Mesendoderm (in vitro differentiated cells): ENCODE data around the gene CLTB.

ENCODE experiments used
- DNase-seq: peaks from one replicate; pipeline ENCODE4 v3.0.0; 2013
- H2AK5ac ChIP-seq: 2 replicates; pipeline ENCODE4 v1.6.1; 2013; ENCODE audit warnings: low read length, inconsistent platforms
- H2BK120ac ChIP-seq: 2 replicates; pipeline ENCODE4 v1.6.1; 2013; ENCODE audit warnings: low read depth, mild to moderate bottlenecking, low read length, moderate library complexity, mixed read lengths
- H2BK15ac ChIP-seq: replicated peaks from 2 replicates; pipeline ENCODE4 v1.6.1; 2013; ENCODE audit warnings: low read depth, mild to moderate bottlenecking, moderate library complexity
- H2BK5ac ChIP-seq: 2 replicates; pipeline ENCODE4 v1.6.1; 2013; ENCODE audit warnings: low read length, inconsistent platforms
- H3K18ac ChIP-seq: 2 replicates; pipeline ENCODE4 v1.6.1; 2013; ENCODE audit warnings: mild to moderate bottlenecking, low read length, mixed read lengths
- H3K23ac ChIP-seq: one replicate; pipeline ENCODE4 v1.6.1; 2013; ENCODE audit warnings: low read length
- H3K27ac ChIP-seq: 2 replicates; pipeline ENCODE4 v1.5.1; 2013; ENCODE audit warnings: low read depth, mild to moderate bottlenecking, inconsistent platforms, low read length, moderate library complexity
- H3K27me3 ChIP-seq: 2 replicates; pipeline ENCODE4 v1.6.1; 2013; ENCODE audit warnings: low read length, control low read depth, mild to moderate bottlenecking, inconsistent platforms; ENCODE audit not compliant: insufficient read depth, poor library complexity
- H3K36me3 ChIP-seq: 2 replicates; pipeline ENCODE4 v1.6.1; 2013; ENCODE audit warnings: low read length, inconsistent platforms; ENCODE audit not compliant: control insufficient read depth, insufficient read depth
- H3K4ac ChIP-seq: one replicate; pipeline ENCODE4 v1.6.1; 2013; ENCODE audit warnings: low read depth, mild to moderate bottlenecking, low read length, moderate library complexity
- H3K4me1 ChIP-seq: 2 replicates; pipeline ENCODE4 v1.6.1; 2013; ENCODE audit warnings: low read depth, low read length, inconsistent platforms; ENCODE audit not compliant: control insufficient read depth
- H3K4me2 ChIP-seq: 2 replicates; pipeline ENCODE4 v1.6.1; 2013; ENCODE audit warnings: low read length
- H3K4me3 ChIP-seq: 2 replicates; pipeline ENCODE4 v1.5.1; 2013; ENCODE audit warnings: mild to moderate bottlenecking, low read length
- H3K56ac ChIP-seq: one replicate; pipeline ENCODE4 v1.6.1; 2013; ENCODE audit warnings: low read length
- H3K79me1 ChIP-seq: 2 replicates; pipeline ENCODE4 v1.6.1; 2013; ENCODE audit warnings: low read length, inconsistent platforms
- H3K79me2 ChIP-seq: 2 replicates; pipeline ENCODE4 v1.6.1; 2013; ENCODE audit warnings: mild to moderate bottlenecking, low read length; ENCODE audit not compliant: control insufficient read depth, insufficient read depth
- H3K9ac ChIP-seq: 2 replicates; pipeline ENCODE4 v1.6.1; 2013; ENCODE audit warnings: low read length, inconsistent platforms
- H4K5ac ChIP-seq: one replicate; pipeline ENCODE4 v1.6.1; 2013; ENCODE audit warnings: low read length
- H4K8ac ChIP-seq: one replicate; pipeline ENCODE4 v1.6.1; 2013; ENCODE audit warnings: low read depth, mild to moderate bottlenecking, control low read depth, low read length, moderate library complexity
- WGBS: extraction: QIAGEN DNeasy Blood & Tissue Kit; methylation state at CpG from one replicate; pipeline ENCODE4 v1.1.7; 2013; ENCODE audit warnings: low lambda C conversion rate, missing lambda C conversion rate; ENCODE audit not compliant: insufficient coverage; ENCODE audit errors: extremely low coverage; 5-methylcytosine and 5-hydroxymethylcytosine counted together

Gene CLTB

DNA sequence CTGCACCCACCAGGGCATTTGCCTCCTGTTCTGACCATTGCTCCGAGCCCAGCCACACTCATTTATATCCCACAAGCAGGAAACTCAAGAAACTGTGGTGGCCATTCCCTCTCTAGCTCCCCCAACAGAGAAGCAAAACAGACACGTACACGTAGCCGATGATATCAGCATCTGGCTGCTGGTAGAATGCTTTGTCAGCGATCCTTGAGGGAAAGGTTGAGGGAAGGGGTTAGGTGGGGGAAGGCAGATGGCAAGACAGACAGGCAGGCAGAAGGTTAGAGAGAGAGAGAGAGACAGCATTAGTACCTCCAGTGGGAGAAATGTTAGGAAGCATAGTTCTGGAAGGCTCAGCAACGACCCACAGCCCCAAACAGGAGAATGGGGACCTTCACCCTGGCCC, 20.0 kb downstream of the CLTB start:
- peak; percentile 31 for DNase-seq
- no CpG with 5 or more reads among the region's 6 CpGs for WGBS

DNA sequence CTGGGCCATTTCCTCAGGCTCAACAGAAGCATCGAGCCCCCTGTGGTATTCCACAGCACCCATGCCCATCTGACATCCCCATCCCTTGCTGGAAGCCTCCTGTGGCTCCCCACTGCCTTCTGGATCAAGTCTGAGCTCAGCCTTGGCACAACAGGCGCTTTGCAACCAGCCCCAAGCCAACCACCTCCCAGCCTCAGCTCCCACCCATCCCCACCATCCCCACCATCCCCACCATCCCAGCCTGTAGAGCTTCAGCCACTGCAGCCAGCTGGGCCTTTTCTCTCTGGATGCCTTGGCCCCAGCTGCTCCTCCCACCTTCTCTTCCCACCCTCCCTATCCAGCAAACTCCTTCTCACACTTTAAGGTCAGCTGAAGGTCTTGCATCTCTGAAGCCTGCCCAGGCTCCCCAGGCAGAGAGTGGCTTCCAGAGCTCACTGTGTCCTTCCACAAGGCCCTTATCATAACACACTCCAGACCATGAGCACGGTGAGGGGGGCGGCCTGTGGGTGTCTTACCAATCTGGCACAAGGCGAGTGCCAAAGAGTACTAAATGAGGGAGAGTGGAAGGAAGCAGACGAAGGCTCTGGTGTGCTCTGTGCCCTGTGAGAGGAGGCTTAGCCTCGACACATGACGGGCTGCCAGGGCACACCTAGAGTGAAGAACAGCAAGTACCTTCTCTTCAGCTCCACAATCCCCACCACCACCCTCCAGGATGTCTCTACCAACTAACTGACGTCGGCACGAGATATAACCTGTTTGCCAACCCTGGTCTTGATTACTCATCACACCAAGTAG, 21.3 kb downstream of the CLTB start:
- no CpG with 5 or more reads among the region's 11 CpGs for WGBS

More for the DNA sequence above, 20.0 kb downstream of the CLTB start:
- Histone ChIP-seq H4K8ac (no peak overlapping the region), H3K79me1 (no peaks in the 10 kb centered on the region), H3K4me1 (no peaks in the 10 kb centered on the region), H3K23ac (no peak overlapping the region), H2BK120ac (no peak overlapping the region), H3K9ac (no peak overlapping the region), H3K36me3 (no peaks in the 10 kb centered on the region), H2AK5ac (no peak overlapping the region), H3K4me3 (no peak overlapping the region), H3K4me2 (no peak overlapping the region), H3K27me3 (no peaks in the 10 kb centered on the region), H2BK5ac (no peak overlapping the region), H3K79me2 (no peaks in the 10 kb centered on the region), H2BK15ac (no peak overlapping the region), H4K5ac (no peak overlapping the region), H3K4ac (no peak overlapping the region), H3K56ac (no peak overlapping the region), H3K27ac (no peak overlapping the region), H3K18ac (no peak overlapping the region)

DNA sequence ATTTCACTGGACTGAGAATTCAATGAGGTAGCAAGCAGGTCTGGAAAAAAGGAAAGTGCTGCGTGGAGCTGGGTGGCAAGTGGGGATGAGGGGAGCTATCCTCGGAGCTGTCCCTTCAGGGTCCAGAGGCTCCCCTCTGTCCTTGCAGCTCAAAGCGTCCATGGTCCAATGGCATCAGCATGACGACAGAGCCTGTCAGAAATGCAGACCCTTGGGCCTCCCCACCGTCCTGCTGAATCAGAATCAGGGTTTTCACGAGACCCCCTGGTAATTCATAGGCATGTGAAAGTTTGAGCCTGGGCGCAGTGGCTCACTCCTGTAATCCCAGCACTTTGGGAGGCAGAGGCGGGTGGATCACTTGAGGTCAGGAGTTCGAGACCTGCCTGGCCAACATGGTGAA, 22.2 kb downstream of the CLTB start:
- WGBS = no CpG with 5 or more reads among the region's 9 CpGs
- H3K9ac ChIP-seq = no peak overlapping the region
- no peak overlapping the region for H3K23ac ChIP-seq
- no peak overlapping the region for H3K4me3 ChIP-seq
- H3K4ac ChIP-seq = no peak overlapping the region
- no peaks in the 10 kb centered on the region for H3K27me3 ChIP-seq
- no peak overlapping the region for H3K18ac ChIP-seq
- H2BK120ac ChIP-seq = no peak overlapping the region
- no peak overlapping the region for H4K8ac ChIP-seq
- H3K4me1 ChIP-seq = no peaks in the 10 kb centered on the region
- no peak overlapping the region for H2AK5ac ChIP-seq
- H3K27ac ChIP-seq = no peak overlapping the region
- no peak overlapping the region for H3K4me2 ChIP-seq
- no peak overlapping the region for H3K56ac ChIP-seq
- no peak overlapping the region for H4K5ac ChIP-seq
- no peaks in the 10 kb centered on the region for H3K79me2 ChIP-seq
- no peak for DNase-seq
- no peaks in the 10 kb centered on the region for H3K79me1 ChIP-seq
- no peak overlapping the region for H2BK15ac ChIP-seq
- no peaks in the 10 kb centered on the region for H3K36me3 ChIP-seq
- H2BK5ac ChIP-seq = no peak overlapping the region

More for the DNA sequence above, 21.3 kb downstream of the CLTB start:
- no peak overlapping the region for H3K4me2 ChIP-seq
- no peaks in the 10 kb centered on the region for H3K36me3 ChIP-seq
- no peak overlapping the region for H2BK15ac ChIP-seq
- no peak overlapping the region for H2AK5ac ChIP-seq
- no peak overlapping the region for H3K4me3 ChIP-seq
- DNase-seq = no peak
- H3K27ac ChIP-seq = no peak overlapping the region
- H2BK5ac ChIP-seq = no peak overlapping the region
- no peak overlapping the region for H3K18ac ChIP-seq
- no peak overlapping the region for H3K9ac ChIP-seq
- H3K56ac ChIP-seq = no peak overlapping the region
- no peaks in the 10 kb centered on the region for H3K4me1 ChIP-seq
- no peaks in the 10 kb centered on the region for H3K79me1 ChIP-seq
- H4K8ac ChIP-seq = no peak overlapping the region
- no peak overlapping the region for H3K23ac ChIP-seq
- no peak overlapping the region for H4K5ac ChIP-seq
- H3K79me2 ChIP-seq = no peaks in the 10 kb centered on the region
- H3K27me3 ChIP-seq = no peaks in the 10 kb centered on the region
- no peak overlapping the region for H2BK120ac ChIP-seq
- no peak overlapping the region for H3K4ac ChIP-seq

DNA sequence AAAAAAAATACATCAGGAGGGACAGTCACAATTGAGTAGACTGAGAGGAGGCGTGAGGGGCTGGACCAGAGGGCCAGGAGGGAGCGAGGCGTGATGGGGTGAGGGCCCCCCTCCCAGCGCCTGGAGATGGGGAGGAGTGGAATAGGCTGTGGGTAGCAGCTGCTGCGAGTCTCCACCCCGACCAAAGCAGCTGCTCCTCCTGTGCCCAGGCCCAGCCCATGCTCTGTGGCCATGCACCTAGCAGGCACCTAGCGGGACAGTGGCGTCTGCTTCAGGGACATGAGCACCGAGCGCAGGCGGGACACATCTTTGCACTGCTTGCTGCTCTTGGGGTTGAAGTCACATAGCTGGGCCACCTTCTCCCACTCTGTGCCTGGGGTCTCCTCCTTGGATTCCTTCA, 23.8 kb downstream of the CLTB start:
- peaks cover 5% of the 10 kb centered on the region for H3K79me1 ChIP-seq
- no peaks in the 10 kb centered on the region for H3K4me1 ChIP-seq
- no peak overlapping the region for H3K27ac ChIP-seq
- H3K18ac ChIP-seq = no peak overlapping the region
- H3K27me3 ChIP-seq = no peaks in the 10 kb centered on the region
- no peak overlapping the region for H3K4me3 ChIP-seq
- no peak for DNase-seq
- H2BK15ac ChIP-seq = no peak overlapping the region
- WGBS = no CpG with 5 or more reads among the region's 11 CpGs
- peaks cover 8% of the 10 kb centered on the region for H3K79me2 ChIP-seq
- H2BK120ac ChIP-seq = no peak overlapping the region
- no peak overlapping the region for H3K4ac ChIP-seq
- H4K8ac ChIP-seq = no peak overlapping the region
- no peak overlapping the region for H3K9ac ChIP-seq
- no peaks in the 10 kb centered on the region for H3K36me3 ChIP-seq
- H3K4me2 ChIP-seq = no peak overlapping the region
- no peak overlapping the region for H3K56ac ChIP-seq
- H2BK5ac ChIP-seq = no peak overlapping the region
- no peak overlapping the region for H2AK5ac ChIP-seq
- no peak overlapping the region for H4K5ac ChIP-seq
- no peak overlapping the region for H3K23ac ChIP-seq

DNA sequence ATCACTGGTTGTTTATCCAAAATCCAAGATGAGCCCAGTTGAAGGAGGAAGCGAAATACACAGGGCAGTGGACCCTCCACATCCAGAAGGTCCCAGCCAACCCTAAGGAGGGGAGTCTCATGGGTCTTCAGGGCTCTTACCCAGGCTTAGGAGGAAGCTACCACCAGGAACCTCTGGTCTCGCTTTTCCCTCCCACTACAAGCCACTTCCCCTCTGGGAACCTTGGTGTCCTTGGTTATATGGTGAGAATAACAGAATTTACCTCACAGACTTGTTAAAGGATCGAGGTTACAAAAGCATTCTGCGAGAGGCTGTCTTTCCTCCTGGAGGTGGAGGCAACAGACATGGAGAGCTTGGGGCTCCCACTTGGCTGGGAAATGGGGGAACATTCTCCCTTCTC, 24.3 kb downstream of the CLTB start:
- Histone ChIP-seq H3K36me3 (no peaks in the 10 kb centered on the region), H3K18ac (no peak overlapping the region), H2AK5ac (no peak overlapping the region), H3K27ac (no peak overlapping the region), H3K79me1 (peaks cover 5% of the 10 kb centered on the region), H3K4me3 (no peak overlapping the region), H2BK15ac (no peak overlapping the region), H3K79me2 (peaks cover 13% of the 10 kb centered on the region), H3K4me1 (peaks cover 2% of the 10 kb centered on the region), H2BK5ac (no peak overlapping the region), H2BK120ac (no peak overlapping the region), H3K27me3 (no peaks in the 10 kb centered on the region), H3K4ac (no peak overlapping the region), H4K8ac (no peak overlapping the region), H3K56ac (no peak overlapping the region), H3K23ac (no peak overlapping the region), H4K5ac (no peak overlapping the region), H3K9ac (no peak overlapping the region), H3K4me2 (no peak overlapping the region)
- WGBS = no CpG with 5 or more reads among the region's 4 CpGs
- no peak for DNase-seq

DNA sequence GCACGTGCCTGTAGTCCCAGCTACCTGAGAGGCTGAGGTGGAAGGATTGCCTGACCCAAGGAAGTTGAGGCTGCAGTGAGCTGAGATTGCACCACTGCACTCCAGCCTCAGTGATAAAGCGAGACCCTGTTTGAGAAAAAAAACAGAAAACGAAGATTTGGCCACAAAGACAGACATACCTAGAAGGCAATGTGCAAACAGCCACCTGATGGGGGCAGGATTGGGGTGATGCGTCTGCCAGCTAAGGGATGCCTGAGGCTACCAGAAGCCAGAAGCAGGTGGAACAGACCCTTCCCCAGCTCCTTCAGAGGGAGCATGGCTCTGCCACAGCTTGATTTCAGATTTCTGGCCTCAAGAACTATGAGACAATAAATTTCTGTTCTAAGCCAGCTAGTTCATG, 24.9 kb downstream of the CLTB start:
- H3K27me3 ChIP-seq = no peaks in the 10 kb centered on the region
- no peak overlapping the region for H3K9ac ChIP-seq
- peaks cover 8% of the 10 kb centered on the region for H3K79me1 ChIP-seq
- no peak overlapping the region for H2AK5ac ChIP-seq
- H3K4me3 ChIP-seq = no peak overlapping the region
- H4K5ac ChIP-seq = no peak overlapping the region
- peaks cover 2% of the 10 kb centered on the region for H3K36me3 ChIP-seq
- WGBS = no CpG with 5 or more reads among the region's 4 CpGs
- no peak overlapping the region for H4K8ac ChIP-seq
- H2BK15ac ChIP-seq = no peak overlapping the region
- H3K4me1 ChIP-seq = peaks cover 2% of the 10 kb centered on the region
- no peak overlapping the region for H2BK120ac ChIP-seq
- no peak overlapping the region for H3K56ac ChIP-seq
- peak; percentile 22 for DNase-seq
- no peak overlapping the region for H3K27ac ChIP-seq
- no peak overlapping the region for H3K4ac ChIP-seq
- no peak overlapping the region for H3K18ac ChIP-seq
- H2BK5ac ChIP-seq = no peak overlapping the region
- H3K79me2 ChIP-seq = peaks cover 18% of the 10 kb centered on the region
- no peak overlapping the region for H3K23ac ChIP-seq
- no peak overlapping the region for H3K4me2 ChIP-seq
